ENCODE measurements around the gene MED13L. TPM values are rescaled to one million over a fixed set of nuclear protein-coding genes. Genes with fewer than 3 reads are reported as not detected.
"Not testable (repeated sequence)": the region's sequence is repeated elsewhere in the genome, so short reads cannot be mapped to it uniquely, and the experiment has no call there.

The MED13L gene
- total and polyA plus RNA-seq, 3 donors from 2014 or later, result 56.4 to 173 (median 133) TPM

DNA sequence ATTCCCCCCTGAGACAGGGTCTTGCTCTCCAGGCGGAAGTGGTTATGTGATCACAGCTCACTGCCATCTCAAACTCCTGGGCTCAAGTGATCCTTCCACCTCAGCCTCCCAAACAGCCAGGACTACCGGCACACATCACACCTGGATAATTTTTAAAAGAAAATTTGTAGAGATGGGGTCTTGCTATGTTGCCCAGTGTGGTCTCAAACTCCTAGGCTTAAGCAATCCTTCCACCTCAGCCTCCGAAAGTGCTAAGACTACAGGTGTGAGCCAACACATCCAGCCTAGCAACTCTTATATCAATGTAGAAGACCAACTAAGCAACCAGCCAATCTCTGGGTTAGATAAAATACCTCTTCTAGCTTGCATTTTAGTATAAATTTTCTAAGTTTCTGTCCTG is 297.2 kb downstream of the MED13L start:
- intact Hi-C loops (cut with DNase I; ENCODE audit: low total_unique reads), result no loop called here
- Histone ChIP-seq H3K27me3 (no peaks in the 10 kb centered on the region), H3K4me3 (no peak overlapping the region), H3K36me3 (ENCODE audit: low read depth, missing control alignments) (no peaks in the 10 kb centered on the region), H3K4me1 (no peaks in the 10 kb centered on the region), H3K27ac (no peak overlapping the region), H3K9me3 (no peaks in the 10 kb centered on the region)
- DNase-seq, result no peak
- 84 to 92% methylated on average over 3 of the region's 3 CpGs for WGBS, 2 donors
- no peak for TF ChIP-seq POLR2A (IDR thresholded peaks at IDR 0.05)
- TF ChIP-seq, protein P1, sequence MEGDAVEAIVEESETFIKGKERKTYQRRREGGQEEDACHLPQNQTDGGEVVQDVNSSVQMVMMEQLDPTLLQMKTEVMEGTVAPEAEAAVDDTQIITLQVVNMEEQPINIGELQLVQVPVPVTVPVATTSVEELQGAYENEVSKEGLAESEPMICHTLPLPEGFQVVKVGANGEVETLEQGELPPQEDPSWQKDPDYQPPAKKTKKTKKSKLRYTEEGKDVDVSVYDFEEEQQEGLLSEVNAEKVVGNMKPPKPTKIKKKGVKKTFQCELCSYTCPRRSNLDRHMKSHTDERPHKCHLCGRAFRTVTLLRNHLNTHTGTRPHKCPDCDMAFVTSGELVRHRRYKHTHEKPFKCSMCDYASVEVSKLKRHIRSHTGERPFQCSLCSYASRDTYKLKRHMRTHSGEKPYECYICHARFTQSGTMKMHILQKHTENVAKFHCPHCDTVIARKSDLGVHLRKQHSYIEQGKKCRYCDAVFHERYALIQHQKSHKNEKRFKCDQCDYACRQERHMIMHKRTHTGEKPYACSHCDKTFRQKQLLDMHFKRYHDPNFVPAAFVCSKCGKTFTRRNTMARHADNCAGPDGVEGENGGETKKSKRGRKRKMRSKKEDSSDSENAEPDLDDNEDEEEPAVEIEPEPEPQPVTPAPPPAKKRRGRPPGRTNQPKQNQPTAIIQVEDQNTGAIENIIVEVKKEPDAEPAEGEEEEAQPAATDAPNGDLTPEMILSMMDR (IDR thresholded peaks at IDR 0.05), result no peak

DNA sequence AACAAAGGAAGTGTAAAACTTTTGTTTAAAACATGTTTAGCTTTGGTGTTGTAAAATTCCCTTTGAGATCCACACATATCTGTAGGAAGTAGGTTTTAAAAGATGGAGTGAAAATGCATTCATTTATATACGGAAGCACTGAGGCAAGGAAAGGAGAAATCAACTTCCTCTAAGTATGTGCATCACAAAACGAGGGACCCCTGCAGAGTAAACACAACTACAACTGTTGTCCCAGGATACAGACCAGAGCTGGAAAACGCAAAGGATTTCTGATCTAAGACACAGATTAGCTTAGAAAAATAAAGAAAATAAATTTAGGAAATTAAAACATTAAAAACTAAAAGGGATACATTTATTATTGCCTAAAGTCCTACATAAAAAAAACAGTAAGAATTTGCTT is 297.6 kb downstream of the MED13L start:
- Histone ChIP-seq H3K4me3 (no peak overlapping the region), H3K9me3 (no peaks in the 10 kb centered on the region), H3K36me3 (ENCODE audit: low read depth, missing control alignments) (no peaks in the 10 kb centered on the region), H3K4me1 (no peaks in the 10 kb centered on the region), H3K27me3 (no peaks in the 10 kb centered on the region), H3K27ac (no peak overlapping the region)
- WGBS, 2 donors, result 64 to 84% methylated on average over 3 of the region's 3 CpGs
- TF ChIP-seq, protein P1 (IDR thresholded peaks at IDR 0.05), result no peak
- TF ChIP-seq POLR2A (IDR thresholded peaks at IDR 0.05), result no peak
- intact Hi-C loops (cut with DNase I; ENCODE audit: low total_unique reads), result no loop called here
- DNase-seq, result no peak

DNA sequence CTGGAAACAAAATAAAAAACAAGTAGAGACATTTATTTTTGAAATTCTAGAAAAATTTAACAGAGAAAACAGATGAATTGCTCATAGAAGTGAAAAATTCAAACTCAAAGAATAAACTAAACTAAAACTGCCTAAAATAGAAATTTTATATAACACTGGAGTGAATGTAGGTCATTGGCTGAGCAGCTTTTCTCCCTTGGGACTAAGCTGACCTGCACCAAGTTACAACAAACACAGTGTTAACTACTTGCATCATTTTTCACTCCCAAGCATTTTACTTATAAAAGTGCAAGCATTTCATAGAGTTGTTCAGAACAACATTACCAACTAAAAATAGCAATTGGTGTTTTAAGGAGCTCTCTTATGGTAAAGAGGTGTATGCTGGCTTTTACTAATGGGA is 298.1 kb downstream of the MED13L start:
- no peaks in the 10 kb centered on the region for H3K4me1 ChIP-seq
- no peaks in the 10 kb centered on the region for H3K27me3 ChIP-seq
- intact Hi-C loops (cut with DNase I; ENCODE audit: low total_unique reads), result no loop called here
- H3K36me3 ChIP-seq (ENCODE audit: low read depth, missing control alignments), result no peaks in the 10 kb centered on the region
- H3K4me3 ChIP-seq, result no peak overlapping the region
- DNase-seq, result no peak
- H3K27ac ChIP-seq, result no peak overlapping the region
- TF ChIP-seq POLR2A (IDR thresholded peaks at IDR 0.05), result no peak
- TF ChIP-seq, protein P1 (IDR thresholded peaks at IDR 0.05), result no peak
- no peaks in the 10 kb centered on the region for H3K9me3 ChIP-seq

DNA sequence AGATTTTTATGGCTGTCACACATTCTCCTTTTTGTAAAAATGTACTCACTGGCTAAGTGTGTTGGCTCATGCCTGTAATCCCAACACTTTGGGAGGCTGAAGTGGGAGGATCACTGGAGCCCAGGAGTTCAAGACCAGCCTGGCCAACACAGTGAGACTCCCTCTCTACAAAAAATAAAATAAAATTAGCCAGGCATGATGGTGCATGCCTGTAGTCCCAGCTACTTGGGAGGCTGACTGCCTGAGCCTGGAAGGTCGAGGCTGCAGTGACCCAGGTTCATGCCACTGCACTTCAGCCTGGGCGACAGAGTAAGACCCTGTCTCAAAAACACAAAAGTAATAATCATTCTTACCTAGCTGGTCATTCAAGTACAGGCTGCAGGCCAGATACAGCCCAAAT is 300.7 kb downstream of the MED13L start:
- H3K36me3 ChIP-seq (ENCODE audit: low read depth, missing control alignments); H3K4me1 ChIP-seq; H3K27ac ChIP-seq; H3K27me3 ChIP-seq; H3K4me3 ChIP-seq; intact Hi-C loops (cut with DNase I; ENCODE audit: low total_unique reads); H3K9me3 ChIP-seq; DNase-seq: not testable (repeated sequence)
- WGBS, 2 donors, result 90 to 94% methylated on average over 2 of the region's 2 CpGs

DNA sequence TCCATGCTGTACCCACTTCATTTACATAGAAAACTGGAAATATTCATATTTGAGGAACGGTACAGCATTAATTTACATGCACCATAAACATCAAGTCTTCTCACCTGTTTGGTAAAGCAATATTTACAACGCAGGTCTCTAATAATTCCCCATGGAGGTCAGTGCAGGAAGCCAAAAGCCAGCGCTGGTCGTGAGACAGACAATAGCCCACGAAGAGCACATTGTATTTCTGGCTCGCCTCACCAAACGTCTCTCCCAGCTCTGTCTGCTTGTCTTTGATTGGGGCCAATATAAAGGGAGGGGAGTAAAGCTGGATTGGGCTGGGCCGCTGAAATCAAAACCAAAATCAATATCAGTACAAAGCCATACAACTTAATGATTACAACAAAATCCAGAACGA is 302.1 kb downstream of the MED13L start:
- Histone ChIP-seq H3K36me3 (ENCODE audit: low read depth, missing control alignments) (no peaks in the 10 kb centered on the region), H3K4me1 (peaks cover 5% of the 10 kb centered on the region), H3K27me3 (no peaks in the 10 kb centered on the region), H3K27ac (no peak overlapping the region), H3K4me3 (no peak overlapping the region), H3K9me3 (no peaks in the 10 kb centered on the region)
- no peak for DNase-seq
- TF ChIP-seq, protein P1 (IDR thresholded peaks at IDR 0.05), result no peak
- no peak for TF ChIP-seq POLR2A (IDR thresholded peaks at IDR 0.05)
- intact Hi-C loops (cut with DNase I; ENCODE audit: low total_unique reads), result no loop called here
- WGBS, 2 donors, result 79 to 80% methylated on average over 9 of the region's 9 CpGs

Data from testis (tissue), 3 donors.